Heart left ventricle (tissue), 16 donors: ENCODE results near the gene AFF1. TPM values are rescaled to one million over a fixed set of nuclear protein-coding genes. Genes with fewer than 3 reads are reported as not detected.
"Not testable (repeated sequence)": the region's sequence is repeated elsewhere in the genome, so short reads cannot be mapped to it uniquely, and the experiment has no call there.

ENCODE experiments used
- ATAC-seq, 4 donors: fragments of 200-7000 bp; cut with Tn5 transposase; one replicate each; pipeline ENCODE4 v1.9.1; 2020 to 2022; ENCODE audit warnings: moderate library complexity in 4 of 4, mild to moderate bottlenecking in 3 of 4, moderate number of reproducible peaks in 1 of 4
- DNase-seq, 5 donors: peaks; one replicate each; pipeline ENCODE4 v3.0.0-alpha.2; 2020
- H3K27ac ChIP-seq, 12 donors: fragments of 200-600 bp; sonication (generic) in 4 of 12; one replicate each; pipeline versions ENCODE4 v1.5.0 to v1.8.0; 2016 to 2022; ENCODE audit warnings: mild to moderate bottlenecking in 2 of 12
- H3K27me3 ChIP-seq, 9 donors: fragments of 200-600 bp; sonication (generic) in 2 of 9; one replicate each; pipeline versions ENCODE4 v1.5.1 to v1.8.0; 2016 to 2022; ENCODE audit warnings: mild to moderate bottlenecking in 3 of 9
- H3K36me3 ChIP-seq, 9 donors: fragments of 200-600 bp; sonication (generic) in 2 of 9; one replicate each; pipeline versions ENCODE4 v1.5.0 to v1.8.0; 2018 to 2022; ENCODE audit warnings: mild to moderate bottlenecking in 2 of 9
- H3K4me1 ChIP-seq, 12 donors: fragments of 200-600 bp; sonication (generic) in 4 of 12; one replicate each; pipeline versions ENCODE4 v1.5.0 to v1.8.0; 2016 to 2022; ENCODE audit warnings: mild to moderate bottlenecking in 3 of 12
- H3K4me3 ChIP-seq, 12 donors: fragments of 200-600 bp; sonication (generic) in 4 of 12; one replicate each; pipeline versions ENCODE4 v1.5.0 to v1.8.0; 2017 to 2022; ENCODE audit warnings: mild to moderate bottlenecking in 9 of 12, moderate library complexity in 4 of 12
- H3K9me3 ChIP-seq, 12 donors: fragments of 200-600 bp; sonication (generic) in 4 of 12; one replicate each; pipeline versions ENCODE4 v1.5.0 to v1.8.0; 2016 to 2022; ENCODE audit warnings: mild to moderate bottlenecking in 1 of 12
- POLR2A ChIP-seq, 2 donors: fragments of 450-650 bp; IDR thresholded peaks; one replicate each; pipeline ENCODE4 v1.6.1; 2017; ENCODE audit warnings: antibody characterized with exemption in 2 of 2, mild to moderate bottlenecking in 2 of 2, moderate library complexity in 2 of 2
- WGBS, 4 donors: extraction: QIAGEN DNeasy Blood & Tissue Kit in 2 of 4; methylation state at CpG; one replicate each; pipeline versions ENCODE4 v1.1.5 to v1.1.7; 2013 to 2018; 5-methylcytosine and 5-hydroxymethylcytosine counted together
- intact Hi-C, 10 donors: fragments of 100-400 bp; cut with DNase I; formaldehyde crosslinking; loops; one replicate each; pipeline versions ENCODE4 v1.11.1 to v1.14.2; 2022
- polyA plus RNA-seq, 2 donors: library from polyadenylated mRNA; stranded (reverse); fragments of 200-250 nt; gene quantifications; one replicate each; pipeline ENCODE4 v1.2.3, GENCODE V29; 2013
- total RNA-seq, 9 donors: library from RNA; depleted of rRNA in 2 of 9; stranded (reverse); fragments of >200 nt in 2 of 9; fragmentation: NEBNext Ultra II Directional in 3 of 9; extraction: Animal tissue kit (Norgen Biotek cat#: 25700) in 3 of 9; gene quantifications; one replicate each; pipeline versions ENCODE4 v1.1.0 to v1.2.4, GENCODE V29; 2016 to 2023
- TF ChIP-seq, protein P1 (sequence below), 12 donors: fragments of 200-600 bp; sonication (generic) in 4 of 12; IDR thresholded peaks; one replicate each; pipeline versions ENCODE4 v1.5.0 to v1.8.0; 2018 to 2022; ENCODE audit warnings: antibody characterized with exemption in 12 of 12, mild to moderate bottlenecking in 5 of 12
- donor health status: ischemic (EF 13 %, LVEDD 7.1; RV severe dilation, severe dysfunction).
- donor health status: healthy with polysubstance abuse.
- donor health status: DM: no; HTN: yes; CAD: no.
- donor health status: DM: no; HTN: no; CAD: no.
- donor health status: ischemic (EF 25% LVEDD 6.9; RV normal size, moderate dysfunction).
- donor health status: ischemic (EF 25% LVEDD 5.7; RV mildly dilated, moderate dysfunction).
- donor health status: healthy.
- donor health status: DM: yes; HTN: yes; CAD: no.
- donor health status: ischemic (EF 35%, LVEDD 5.7; RV mildly dilated, moderate dysfunction).
- donor health status: nonischemic (EF 11% LVEDD 7.7; RV severe dilation, severe dysfunction).
- donor health status: DM: yes; HTN: yes; CAD: no.
- donor health status: PGD.
- donor health status: ischemic (EF 29% LVEDD 5.4; RV normal size, mild dysfunction).
- donor health status: nonischemic (EF 23%, LVEDD 6.1; RV moderate dilation, normal function).

AFF1 gene
- total and polyA plus RNA-seq, 11 donors: 51.8 to 96.5 (median 72.8) TPM

DNA sequence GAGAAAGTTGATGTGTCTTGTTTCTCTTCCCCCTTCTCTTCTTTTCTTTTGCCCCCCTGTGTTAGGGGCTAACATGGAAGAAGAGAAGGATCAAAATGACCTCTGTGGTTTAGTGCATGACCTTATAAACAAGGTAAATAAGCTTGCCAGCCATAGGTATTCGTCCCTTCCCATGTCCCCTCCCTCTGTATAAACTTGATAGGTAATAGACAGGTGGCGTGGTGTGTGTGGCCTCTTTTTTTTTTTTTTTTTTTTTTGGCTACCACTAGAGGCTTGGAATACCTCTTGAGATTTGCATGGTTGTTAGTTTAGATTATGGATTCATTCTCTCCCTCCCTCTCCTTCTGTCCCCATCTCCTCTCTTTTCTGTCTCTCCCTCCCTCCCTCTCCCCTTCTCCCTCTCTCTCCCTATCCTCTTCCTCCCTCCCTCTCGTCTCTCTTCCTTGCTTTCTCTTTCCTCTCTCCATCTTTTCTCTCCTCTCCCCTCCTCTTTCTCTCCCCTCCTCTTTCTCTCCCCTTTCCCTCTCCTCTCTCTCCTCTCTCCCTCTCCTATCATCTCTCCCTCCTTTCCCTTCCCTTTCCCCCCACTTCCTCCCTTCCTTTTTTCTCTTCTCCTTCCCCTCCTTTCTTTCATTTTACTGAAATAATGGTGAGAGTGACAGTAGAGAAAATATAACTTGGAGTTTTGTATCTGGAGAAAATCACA is 134.4 kb downstream of the AFF1 start:
- DNase-seq (no peak), ATAC-seq (peak in 2 of 4 donors; percentile 5 to 14)
- intact Hi-C loops: no loop called here
- peaks cover 5 to 73% (median 40%) of the 10 kb centered on the region in 12 donors for H3K4me1 ChIP-seq
- no peak for TF ChIP-seq POLR2A (IDR thresholded peaks at IDR 0.05)
- TF ChIP-seq, protein P1, sequence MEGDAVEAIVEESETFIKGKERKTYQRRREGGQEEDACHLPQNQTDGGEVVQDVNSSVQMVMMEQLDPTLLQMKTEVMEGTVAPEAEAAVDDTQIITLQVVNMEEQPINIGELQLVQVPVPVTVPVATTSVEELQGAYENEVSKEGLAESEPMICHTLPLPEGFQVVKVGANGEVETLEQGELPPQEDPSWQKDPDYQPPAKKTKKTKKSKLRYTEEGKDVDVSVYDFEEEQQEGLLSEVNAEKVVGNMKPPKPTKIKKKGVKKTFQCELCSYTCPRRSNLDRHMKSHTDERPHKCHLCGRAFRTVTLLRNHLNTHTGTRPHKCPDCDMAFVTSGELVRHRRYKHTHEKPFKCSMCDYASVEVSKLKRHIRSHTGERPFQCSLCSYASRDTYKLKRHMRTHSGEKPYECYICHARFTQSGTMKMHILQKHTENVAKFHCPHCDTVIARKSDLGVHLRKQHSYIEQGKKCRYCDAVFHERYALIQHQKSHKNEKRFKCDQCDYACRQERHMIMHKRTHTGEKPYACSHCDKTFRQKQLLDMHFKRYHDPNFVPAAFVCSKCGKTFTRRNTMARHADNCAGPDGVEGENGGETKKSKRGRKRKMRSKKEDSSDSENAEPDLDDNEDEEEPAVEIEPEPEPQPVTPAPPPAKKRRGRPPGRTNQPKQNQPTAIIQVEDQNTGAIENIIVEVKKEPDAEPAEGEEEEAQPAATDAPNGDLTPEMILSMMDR (IDR thresholded peaks at IDR 0.05): no peak
- no peaks in the 10 kb centered on the region for H3K27me3 ChIP-seq
- WGBS, 4 donors: 52 to 59% (median 56%) methylated on average over 3 of the region's 3 CpGs
- peaks cover 0 to 9% (median 0%) of the 10 kb centered on the region in 9 donors for H3K36me3 ChIP-seq
- H3K4me3 ChIP-seq: peak overlapping the region in 1 of 12 donors; percentile 1
- H3K27ac ChIP-seq: peak overlapping the region in 11 of 12 donors; percentile 15 to 74 (median 56)
- H3K9me3 ChIP-seq: no peaks in the 10 kb centered on the region

DNA sequence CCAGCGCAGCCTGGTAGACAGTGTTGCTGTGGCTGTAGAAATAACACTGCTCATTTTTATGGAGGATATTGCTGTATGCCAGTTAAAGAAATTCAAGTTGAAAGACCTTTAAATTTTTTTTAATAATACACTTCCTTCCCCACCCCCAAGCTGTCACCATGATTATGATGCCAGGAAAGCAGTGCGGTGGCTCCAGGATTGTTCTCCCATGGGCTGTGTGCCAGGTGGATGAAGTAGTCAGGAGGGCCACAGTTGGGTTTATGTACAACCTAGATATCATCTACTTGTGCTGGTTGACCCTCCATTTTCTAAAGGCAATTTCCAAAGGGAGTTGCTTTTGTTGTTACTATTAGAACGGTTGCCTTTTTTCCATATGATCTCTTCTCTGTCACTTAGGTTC is 136.6 kb downstream of the AFF1 start:
- intact Hi-C loops: no loop called here
- Histone ChIP-seq H3K4me3 (no peak overlapping the region), H3K36me3 (peaks cover 0 to 6% (median 0%) of the 10 kb centered on the region in 9 donors), H3K27ac (peak overlapping the region in 5 of 12 donors; percentile 9 to 34 (median 21)), H3K9me3 (no peaks in the 10 kb centered on the region), H3K27me3 (no peaks in the 10 kb centered on the region), H3K4me1 (peaks cover 5 to 85% (median 58%) of the 10 kb centered on the region in 12 donors)
- DNase-seq (peak in 2 of 5 donors; percentile 51 to 53), ATAC-seq (peak in 1 of 4 donors; percentile 38)
- TF ChIP-seq, protein P1 (IDR thresholded peaks at IDR 0.05): no peak
- no peak for TF ChIP-seq POLR2A (IDR thresholded peaks at IDR 0.05)
- WGBS, 4 donors: 63 to 70% (median 69%) methylated on average over 3 of the region's 3 CpGs

DNA sequence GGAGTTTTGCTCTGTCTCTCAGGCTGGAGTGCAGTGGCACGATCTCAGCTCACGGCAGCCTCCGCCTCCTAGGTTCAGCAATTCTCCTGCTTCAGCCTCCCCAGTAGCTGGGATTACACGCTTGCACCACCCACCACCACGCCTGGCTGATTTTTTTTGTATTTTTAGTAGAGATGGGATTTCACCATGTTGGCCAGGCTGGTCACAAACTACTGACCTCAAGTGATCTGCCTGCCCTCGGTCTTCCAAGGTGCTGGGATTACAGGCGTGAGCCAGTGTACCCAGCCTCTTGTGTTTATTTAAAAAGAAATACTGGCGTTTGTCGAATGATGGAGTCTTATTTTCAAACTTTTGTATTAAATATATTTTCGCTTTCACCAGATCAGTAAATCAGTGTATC is 137.7 kb downstream of the AFF1 start:
- H3K4me3 ChIP-seq, ATAC-seq, H3K9me3 ChIP-seq, H3K36me3 ChIP-seq, H3K27me3 ChIP-seq, DNase-seq, intact Hi-C loops: not testable (repeated sequence)
- Histone ChIP-seq H3K27ac (peak overlapping the region in 3 of 12 donors; percentile 13 to 72 (median 28)), H3K4me1 (peaks cover 5 to 89% (median 64%) of the 10 kb centered on the region in 12 donors)
- 88 to 93% (median 91%) methylated on average over 10 of the region's 10 CpGs for WGBS, 4 donors

DNA sequence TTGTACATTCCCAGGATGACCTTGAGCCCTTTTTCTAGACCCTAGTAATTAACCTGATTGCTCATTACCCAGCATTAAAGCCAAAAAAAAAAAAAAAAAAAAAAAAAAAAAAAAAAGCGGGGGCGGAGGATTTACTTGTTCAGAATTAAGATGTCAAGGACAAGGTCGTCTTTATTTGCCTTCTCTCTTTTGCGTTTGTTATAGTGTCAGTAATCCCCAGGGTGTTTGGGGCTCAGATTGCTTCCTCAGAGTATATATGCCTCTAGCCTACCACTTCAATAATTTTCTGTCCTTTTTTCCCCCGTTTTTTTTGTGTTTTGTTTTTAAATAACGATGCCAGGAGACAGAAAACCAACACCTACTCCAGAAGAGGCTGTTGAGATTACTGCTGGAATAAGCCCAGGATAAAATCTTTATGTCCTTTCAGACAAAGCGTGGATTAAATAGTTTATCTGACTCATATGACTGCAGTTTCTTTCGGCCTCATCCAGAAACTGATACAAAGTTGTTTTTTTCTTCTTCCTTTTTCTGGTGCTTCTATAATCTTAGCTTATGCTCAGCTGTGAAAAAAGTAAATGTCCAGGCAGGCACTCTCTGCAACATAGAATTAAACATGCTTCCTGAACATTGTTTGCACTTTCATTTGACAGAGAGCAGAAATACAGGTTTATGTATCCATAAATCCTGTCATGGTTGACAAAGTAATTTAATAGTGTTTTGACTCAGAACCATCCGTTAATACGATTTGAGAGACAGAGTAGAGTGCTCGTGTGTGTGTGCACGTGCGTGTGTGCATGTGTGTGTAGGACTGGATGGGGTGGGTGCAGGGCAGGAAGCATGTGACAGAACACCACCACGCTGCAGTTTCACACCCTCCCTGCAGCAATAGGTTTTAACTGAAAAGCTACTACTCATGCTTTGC is 138.6 kb downstream of the AFF1 start:
- H3K4me1 ChIP-seq: peaks cover 6 to 89% (median 64%) of the 10 kb centered on the region in 12 donors
- DNase-seq (peak in 2 of 5 donors; percentile 48 to 67), ATAC-seq (peak; percentile 50 to 75 (median 64))
- H3K27me3 ChIP-seq: no peaks in the 10 kb centered on the region
- 6 to 11% (median 7%) methylated on average over 14 of the region's 14 CpGs for WGBS, 4 donors
- TF ChIP-seq, protein P1 (IDR thresholded peaks at IDR 0.05): no peak
- TF ChIP-seq POLR2A (IDR thresholded peaks at IDR 0.05): no peak
- no peaks in the 10 kb centered on the region for H3K36me3 ChIP-seq
- H3K9me3 ChIP-seq: no peaks in the 10 kb centered on the region
- peak overlapping the region in 3 of 12 donors; percentile 20 to 38 (median 24) for H3K4me3 ChIP-seq
- intact Hi-C loops: no loop called here
- H3K27ac ChIP-seq: peak overlapping the region in 11 of 12 donors; percentile 7 to 81 (median 47)
